IPS DF 6.9 (cell line): ENCODE data around the gene RNF175.
A peak's percentile ranks its signal among the peaks of the same experiment; 100 is the strongest.

Experiments
- DNase-seq: peaks from one replicate; pipeline ENCODE4 v3.0.0-alpha.2; 2013; ENCODE audit warnings: low read depth, low spot score
- H3K27ac ChIP-seq: one replicate; pipeline ENCODE4 v1.5.1; 2013; ENCODE audit warnings: low read length, control low read depth
- H3K27me3 ChIP-seq: 2 replicates; pipeline ENCODE4 v1.6.1; 2013; ENCODE audit warnings: mild to moderate bottlenecking, low read length; ENCODE audit not compliant: control insufficient read depth, insufficient read depth
- H3K36me3 ChIP-seq: 2 replicates; pipeline ENCODE4 v1.6.1; 2013; ENCODE audit warnings: low read length; ENCODE audit not compliant: control insufficient read depth, insufficient read depth
- H3K4me1 ChIP-seq: 2 replicates; pipeline ENCODE4 v1.6.1; 2013; ENCODE audit warnings: low read length; ENCODE audit not compliant: control insufficient read depth, insufficient read depth
- H3K4me3 ChIP-seq: 2 replicates; pipeline ENCODE4 v1.5.1; 2013; ENCODE audit warnings: mild to moderate bottlenecking, low read length
- H3K9me3 ChIP-seq: 2 replicates; pipeline ENCODE4 v1.6.1; 2013; ENCODE audit warnings: low read length, inconsistent platforms; ENCODE audit not compliant: control insufficient read depth, insufficient read depth
- WGBS: extraction: QIAGEN DNeasy Blood & Tissue Kit; methylation state at CpG from one replicate; pipeline ENCODE4 v1.1.7; 2013; ENCODE audit warnings: mixed read lengths, missing lambda C conversion rate; ENCODE audit not compliant: insufficient read length, insufficient coverage; 5-methylcytosine and 5-hydroxymethylcytosine counted together

The RNF175 gene

GRCh38 chr4:153750197-153750817 is 9.5 kb downstream of the RNF175 start:
- DNase-seq = peak; percentile 77
- H3K4me1 ChIP-seq = no peaks in the 10 kb centered on the region
- WGBS = no CpG with 5 or more reads among the region's 5 CpGs
- H3K27me3 ChIP-seq = no peaks in the 10 kb centered on the region
- H3K4me3 ChIP-seq = no peak overlapping the region
- H3K9me3 ChIP-seq = no peaks in the 10 kb centered on the region
- H3K27ac ChIP-seq = no peak overlapping the region
- H3K36me3 ChIP-seq = peaks cover 1% of the 10 kb centered on the region; the same call in 1 of the 2 replicates

- Histone ChIP-seq H3K4me3 (no peak overlapping the region), H3K4me1 (no peaks in the 10 kb centered on the region), H3K27ac (no peak overlapping the region), H3K9me3 (no peaks in the 10 kb centered on the region), H3K27me3 (no peaks in the 10 kb centered on the region), H3K36me3 (peaks cover 3% of the 10 kb centered on the region; the same call in 1 of the 2 replicates)
- WGBS = no CpG with 5 or more reads among the region's 6 CpGs
- DNase-seq = no peak
Observed at GRCh38 chr4:153748378-153748777, 11.4 kb downstream of the RNF175 start.

- Histone ChIP-seq H3K4me3 (no peak overlapping the region), H3K9me3 (no peaks in the 10 kb centered on the region), H3K27me3 (no peaks in the 10 kb centered on the region), H3K36me3 (peaks cover 3% of the 10 kb centered on the region; the same call in 1 of the 2 replicates), H3K4me1 (no peaks in the 10 kb centered on the region), H3K27ac (no peak overlapping the region)
- no peak for DNase-seq
- no CpG with 5 or more reads among the region's 4 CpGs for whole genome bisulfite sequencing
Observed at GRCh38 chr4:153747406-153747955, 12.3 kb downstream of the RNF175 start.

GRCh38 chr4:153745651-153746050 is 14.2 kb downstream of the RNF175 start:
- peaks cover 3% of the 10 kb centered on the region; the same call in 1 of the 2 replicates for H3K36me3 ChIP-seq
- H3K4me1 ChIP-seq = no peaks in the 10 kb centered on the region
- no peaks in the 10 kb centered on the region for H3K9me3 ChIP-seq
- no peak overlapping the region for H3K27ac ChIP-seq
- no peak overlapping the region for H3K4me3 ChIP-seq
- H3K27me3 ChIP-seq = no peaks in the 10 kb centered on the region
- no peak for DNase-seq

GRCh38 chr4:153741541-153741940 is 18.3 kb downstream of the RNF175 start:
- H3K4me3 ChIP-seq = no peak overlapping the region
- DNase-seq = no peak
- no CpG with 5 or more reads among the region's 2 CpGs for WGBS

GRCh38 chr4:153735906-153736461 is 23.8 kb downstream of the RNF175 start:
- DNase-seq = no peak
- H3K4me3 ChIP-seq = no peak overlapping the region

More at GRCh38 chr4:153741541-153741940, 18.3 kb downstream of the RNF175 start:
- Histone ChIP-seq H3K9me3 (no peaks in the 10 kb centered on the region), H3K27me3 (no peaks in the 10 kb centered on the region), H3K4me1 (no peaks in the 10 kb centered on the region), H3K27ac (no peak overlapping the region), H3K36me3 (peaks cover 3% of the 10 kb centered on the region; the same call in 1 of the 2 replicates)

GRCh38 chr4:153733751-153734448 is 25.9 kb downstream of the RNF175 start:
- Histone ChIP-seq H3K36me3 (no peaks in the 10 kb centered on the region), H3K4me3 (no peak overlapping the region), H3K27me3 (no peaks in the 10 kb centered on the region), H3K27ac (no peak overlapping the region), H3K4me1 (no peaks in the 10 kb centered on the region), H3K9me3 (no peaks in the 10 kb centered on the region)
- DNase-seq = no peak
- WGBS = no CpG with 5 or more reads among the region's 4 CpGs

More at GRCh38 chr4:153735906-153736461, 23.8 kb downstream of the RNF175 start:
- Histone ChIP-seq H3K9me3 (no peaks in the 10 kb centered on the region), H3K4me1 (no peaks in the 10 kb centered on the region), H3K27me3 (no peaks in the 10 kb centered on the region), H3K27ac (no peak overlapping the region), H3K36me3 (no peaks in the 10 kb centered on the region)

- H3K27me3 ChIP-seq = no peaks in the 10 kb centered on the region
- H3K27ac ChIP-seq = no peak overlapping the region
- WGBS = no CpG with 5 or more reads among the region's 3 CpGs
- no peaks in the 10 kb centered on the region for H3K4me1 ChIP-seq
- H3K36me3 ChIP-seq = no peaks in the 10 kb centered on the region
- H3K9me3 ChIP-seq = no peaks in the 10 kb centered on the region
- H3K4me3 ChIP-seq = no peak overlapping the region
- DNase-seq = no peak
Observed at GRCh38 chr4:153731239-153731638, 28.6 kb downstream of the RNF175 start.

GRCh38 chr4:153729895-153730294 is 29.9 kb downstream of the RNF175 start:
- no peak overlapping the region for H3K4me3 ChIP-seq
- H3K27me3 ChIP-seq = no peaks in the 10 kb centered on the region
- no peaks in the 10 kb centered on the region for H3K4me1 ChIP-seq
- no peaks in the 10 kb centered on the region for H3K9me3 ChIP-seq
- no peak overlapping the region for H3K27ac ChIP-seq
- no peak for DNase-seq
- WGBS = no CpG with 5 or more reads among the region's 2 CpGs
- no peaks in the 10 kb centered on the region for H3K36me3 ChIP-seq

- no peaks in the 10 kb centered on the region for H3K4me1 ChIP-seq
- no peak for DNase-seq
- H3K36me3 ChIP-seq = no peaks in the 10 kb centered on the region
- no peaks in the 10 kb centered on the region for H3K9me3 ChIP-seq
- no peak overlapping the region for H3K4me3 ChIP-seq
- H3K27me3 ChIP-seq = no peaks in the 10 kb centered on the region
- no peak overlapping the region for H3K27ac ChIP-seq
- WGBS = no CpG with 5 or more reads among the region's 4 CpGs
Observed at GRCh38 chr4:153728660-153729059, 31.2 kb downstream of the RNF175 start.
